ENCODE results near the gene NOL11. TPM values are rescaled to one million over a fixed set of nuclear protein-coding genes. Genes with fewer than 3 reads are reported as not detected.
"Not testable (repeated sequence)": the region's sequence is repeated elsewhere in the genome, so short reads cannot be mapped to it uniquely, and the experiment has no call there.

NOL11 gene
- total RNA-seq, 2 donors from 2014 or later = 25.0 to 33.8 TPM

GRCh38 chr17:67696347-67696746 lies 21.4 kb upstream of the NOL11 start:
- H3K36me3 ChIP-seq = no peaks in the 10 kb centered on the region
- no peak for TF ChIP-seq POLR2AphosphoS5 (IDR thresholded peaks at IDR 0.05)
- no peak for TF ChIP-seq POLR2A (IDR thresholded peaks at IDR 0.05)
- no peak for TF ChIP-seq CTCF (IDR thresholded peaks at IDR 0.05)
- DNase-seq (ENCODE audit: low spot score) = no peak
- H3K4me1 ChIP-seq (replicated peaks) = no peaks in the 10 kb centered on the region
- intact Hi-C loops (cut with DNase I) = no loop called here
- no peak overlapping the region for H3K27ac ChIP-seq
- H3K9me3 ChIP-seq = no peaks in the 10 kb centered on the region
- no peak overlapping the region for H3K4me3 ChIP-seq
- WGBS = 36% methylated on average over 3 of the region's 3 CpGs
- H3K27me3 ChIP-seq (replicated peaks; ENCODE audit: insufficient read depth) = no peaks in the 10 kb centered on the region

GRCh38 chr17:67696853-67697498 lies 20.8 kb upstream of the NOL11 start:
- intact Hi-C loops (cut with DNase I) = no loop called here
- 79% methylated on average over 4 of the region's 4 CpGs for WGBS

GRCh38 chr17:67700037-67700724 lies 17.6 kb upstream of the NOL11 start:
- intact Hi-C loops (cut with DNase I) = no loop called here
- Histone ChIP-seq H3K27me3 (replicated peaks; ENCODE audit: insufficient read depth) (no peaks in the 10 kb centered on the region), H3K36me3 (no peaks in the 10 kb centered on the region), H3K4me3 (no peak overlapping the region), H3K9me3 (no peaks in the 10 kb centered on the region), H3K4me1 (replicated peaks) (no peaks in the 10 kb centered on the region), H3K27ac (no peak overlapping the region)
- DNase-seq (ENCODE audit: low spot score) = no peak
- WGBS = 70% methylated on average over 5 of the region's 5 CpGs
- no peak for TF ChIP-seq POLR2AphosphoS5 (IDR thresholded peaks at IDR 0.05)
- no peak for TF ChIP-seq CTCF (IDR thresholded peaks at IDR 0.05)
- TF ChIP-seq POLR2A (IDR thresholded peaks at IDR 0.05) = no peak

More at GRCh38 chr17:67696853-67697498, 20.8 kb upstream of the NOL11 start:
- H3K27me3 ChIP-seq (replicated peaks; ENCODE audit: insufficient read depth) = no peaks in the 10 kb centered on the region
- H3K9me3 ChIP-seq = no peaks in the 10 kb centered on the region
- no peak overlapping the region for H3K4me3 ChIP-seq
- H3K4me1 ChIP-seq (replicated peaks) = no peaks in the 10 kb centered on the region
- TF ChIP-seq POLR2A (IDR thresholded peaks at IDR 0.05) (no peak), POLR2AphosphoS5 (IDR thresholded peaks at IDR 0.05) (no peak), CTCF (IDR thresholded peaks at IDR 0.05) (no peak)
- no peak overlapping the region for H3K27ac ChIP-seq
- no peaks in the 10 kb centered on the region for H3K36me3 ChIP-seq
- no peak for DNase-seq (ENCODE audit: low spot score)

- no peaks in the 10 kb centered on the region for H3K36me3 ChIP-seq
- H3K27me3 ChIP-seq (replicated peaks; ENCODE audit: insufficient read depth) = no peaks in the 10 kb centered on the region
- no peak overlapping the region for H3K4me3 ChIP-seq
- no peak for TF ChIP-seq POLR2A (IDR thresholded peaks at IDR 0.05)
- no peak overlapping the region for H3K27ac ChIP-seq
- 86% methylated on average over 1 of the region's 1 CpG for WGBS
- no peaks in the 10 kb centered on the region for H3K4me1 ChIP-seq (replicated peaks)
- H3K9me3 ChIP-seq = no peaks in the 10 kb centered on the region
- DNase-seq (ENCODE audit: low spot score) = no peak
- intact Hi-C loops (cut with DNase I) = no loop called here
Observed at GRCh38 chr17:67700725-67701119, 17.0 kb upstream of the NOL11 start.

DNA sequence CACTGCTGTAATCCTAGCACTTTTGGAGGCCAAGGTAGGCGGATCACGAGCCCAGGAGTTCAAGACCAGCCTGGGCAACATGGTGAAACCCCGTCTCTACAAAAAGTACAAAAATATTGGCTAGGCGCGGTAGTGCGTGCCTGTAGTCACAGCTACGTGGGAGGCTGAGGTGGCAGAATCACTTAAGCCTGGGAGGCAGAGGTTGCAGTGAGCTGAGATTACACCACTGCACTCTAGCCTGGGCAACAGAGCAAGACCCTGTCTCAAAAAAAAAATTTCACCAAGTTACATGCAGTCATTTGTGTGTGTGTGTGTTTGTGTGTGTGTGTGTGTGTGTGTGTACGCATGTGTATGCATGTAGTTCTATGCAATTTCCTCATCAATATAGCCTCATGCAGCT lies 14.9 kb upstream of the NOL11 start:
- WGBS = 92% methylated on average over 8 of the region's 8 CpGs

GRCh38 chr17:67707442-67707841 lies 10.3 kb upstream of the NOL11 start:
- no peaks in the 10 kb centered on the region for H3K4me1 ChIP-seq (replicated peaks)
- DNase-seq (ENCODE audit: low spot score) = no peak
- WGBS = 77% methylated on average over 2 of the region's 2 CpGs
- no peaks in the 10 kb centered on the region for H3K9me3 ChIP-seq
- no peak overlapping the region for H3K27ac ChIP-seq
- intact Hi-C loops (cut with DNase I) = no loop called here
- H3K36me3 ChIP-seq = no peaks in the 10 kb centered on the region
- no peak overlapping the region for H3K4me3 ChIP-seq
- TF ChIP-seq POLR2AphosphoS5 (IDR thresholded peaks at IDR 0.05) (no peak), POLR2A (IDR thresholded peaks at IDR 0.05) (no peak), CTCF (IDR thresholded peaks at IDR 0.05) (no peak)
- no peaks in the 10 kb centered on the region for H3K27me3 ChIP-seq (replicated peaks; ENCODE audit: insufficient read depth)

More for the DNA sequence above, 14.9 kb upstream of the NOL11 start:
- H3K9me3 ChIP-seq; H3K27me3 ChIP-seq (replicated peaks; ENCODE audit: insufficient read depth); H3K4me1 ChIP-seq (replicated peaks); H3K4me3 ChIP-seq; intact Hi-C loops (cut with DNase I); H3K36me3 ChIP-seq; DNase-seq (ENCODE audit: low spot score); H3K27ac ChIP-seq: not testable (repeated sequence)

Data from prostate gland (tissue), 2 donors.